HG02798 (cell line): ENCODE data around the gene MTOR.
A peak's percentile ranks its signal among the peaks of the same experiment; 100 is the strongest.
"Not testable (repeated sequence)": the region's sequence is repeated elsewhere in the genome, so short reads cannot be mapped to it uniquely, and the experiment has no call there.

Experiments
- ATAC-seq: cut with Tn5 transposase; IDR thresholded peaks from one replicate; pipeline ENCODE4 v1.9.1; 2021; ENCODE audit warnings: mild to moderate bottlenecking; ENCODE audit not compliant: unreplicated experiment, poor library complexity

Gene MTOR

DNA sequence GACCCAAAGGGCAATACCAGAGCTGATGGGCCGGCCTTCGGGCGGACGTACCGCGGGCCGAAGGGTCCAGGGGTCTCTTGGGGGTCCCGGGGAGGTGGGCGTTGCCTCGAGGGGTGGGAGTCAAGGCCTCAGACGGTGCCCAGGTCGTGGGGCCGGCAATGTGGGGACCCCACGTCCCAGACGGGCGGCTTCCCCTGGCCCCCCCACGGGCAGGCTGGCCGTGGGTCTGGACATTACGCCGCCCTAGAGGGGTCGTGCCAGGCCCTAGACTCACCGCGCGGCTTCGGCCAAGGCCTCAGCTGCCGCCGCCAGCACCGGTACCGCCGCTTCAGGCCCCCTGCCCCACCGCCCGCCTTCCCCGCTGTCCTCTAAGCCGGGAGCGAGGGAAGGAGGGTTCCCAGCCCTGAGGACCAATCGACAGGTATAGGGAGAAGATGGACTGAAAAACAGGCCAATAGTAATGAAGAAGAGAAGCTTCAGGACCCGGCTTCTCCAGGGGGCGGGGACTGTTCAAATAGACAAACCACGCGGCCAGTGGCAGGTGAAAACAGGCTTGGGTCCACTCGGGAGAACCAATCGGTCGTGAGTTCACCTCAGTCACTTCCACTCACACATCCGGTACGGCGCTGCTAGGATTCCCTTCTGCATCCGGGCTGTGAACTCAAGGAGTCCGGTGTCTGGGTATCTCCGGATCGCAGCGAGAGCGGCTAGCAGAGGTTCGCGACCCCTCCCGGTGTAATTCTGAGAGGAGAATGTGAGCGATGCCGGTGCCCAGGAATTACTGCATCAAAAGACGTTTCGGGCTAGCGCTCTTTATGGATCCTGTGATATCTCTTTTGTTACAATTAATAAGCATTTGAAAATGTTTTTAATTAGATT is at the start of gene MTOR:
TSS of gene MTOR (minus strand) at position 381 of the 879 bp plus-strand sequence. CDS start 3,142 bp downstream, outside the sequence.
- peak; percentile 98 for ATAC-seq

DNA sequence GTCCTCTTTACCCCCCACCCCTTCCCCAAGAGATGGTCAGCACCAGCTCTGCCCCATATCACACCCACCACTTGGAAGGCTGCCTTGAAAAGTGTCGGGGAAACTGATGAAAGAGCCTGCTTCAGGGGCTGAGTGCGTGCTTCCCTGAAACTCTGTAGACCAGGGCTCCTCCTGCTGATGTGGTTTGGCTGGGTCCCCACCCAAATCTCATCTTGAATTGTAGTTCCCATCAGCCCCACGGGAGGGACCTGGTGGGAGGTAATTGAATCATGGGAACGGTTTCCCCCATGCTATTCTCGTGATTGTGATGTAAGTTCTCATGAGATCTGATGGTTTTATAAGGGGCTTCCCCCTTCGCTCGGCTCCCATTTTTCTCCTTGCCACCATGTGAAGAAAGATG is 47.0 kb upstream of the MTOR start:
- ATAC-seq, result no peak

DNA sequence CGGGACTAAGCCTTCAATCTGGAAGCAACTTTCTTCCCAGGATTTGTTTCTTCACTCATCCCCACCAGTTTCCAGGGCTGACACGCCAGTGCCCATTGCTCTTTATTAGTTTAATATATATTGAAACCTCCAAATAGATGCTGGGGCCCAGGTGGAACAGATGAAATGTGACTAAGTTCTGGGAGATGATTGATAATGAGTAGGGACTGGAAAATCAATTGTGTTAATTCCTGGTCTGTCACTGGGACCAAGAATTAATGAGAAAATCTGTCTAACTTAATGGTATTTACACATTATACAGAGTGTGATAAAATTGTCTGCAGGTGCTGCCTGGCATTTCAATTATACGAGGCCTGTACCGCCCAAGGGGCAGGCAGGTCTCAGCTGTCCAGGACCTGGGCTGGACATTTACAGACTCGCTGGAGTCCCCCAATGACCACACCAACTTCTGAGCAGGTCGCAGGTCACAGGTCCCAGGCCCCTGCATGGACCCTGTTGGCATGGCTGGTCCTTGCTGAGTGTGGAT is 46.4 kb upstream of the MTOR start:
- no peak for ATAC-seq

DNA sequence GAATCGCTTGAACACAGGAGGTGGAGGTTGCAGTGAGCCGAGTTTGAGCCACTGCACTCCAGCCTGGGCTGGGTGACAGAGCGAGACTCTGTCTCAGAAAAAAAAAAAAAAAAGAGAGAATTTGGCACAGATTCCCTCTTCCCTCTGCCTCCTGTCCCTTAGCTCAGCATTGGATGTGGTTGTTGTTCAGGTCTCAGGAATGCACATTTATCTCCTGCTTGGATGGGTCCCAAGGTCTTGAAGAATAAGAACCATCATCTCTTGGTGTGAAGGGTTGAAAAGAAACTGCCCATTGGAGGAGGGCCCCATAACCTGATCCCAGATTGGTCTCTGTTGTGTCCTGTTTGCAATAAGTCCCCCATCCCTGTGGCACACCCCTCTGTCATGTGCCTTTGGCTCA is 45.5 kb upstream of the MTOR start:
- no peak for ATAC-seq

DNA sequence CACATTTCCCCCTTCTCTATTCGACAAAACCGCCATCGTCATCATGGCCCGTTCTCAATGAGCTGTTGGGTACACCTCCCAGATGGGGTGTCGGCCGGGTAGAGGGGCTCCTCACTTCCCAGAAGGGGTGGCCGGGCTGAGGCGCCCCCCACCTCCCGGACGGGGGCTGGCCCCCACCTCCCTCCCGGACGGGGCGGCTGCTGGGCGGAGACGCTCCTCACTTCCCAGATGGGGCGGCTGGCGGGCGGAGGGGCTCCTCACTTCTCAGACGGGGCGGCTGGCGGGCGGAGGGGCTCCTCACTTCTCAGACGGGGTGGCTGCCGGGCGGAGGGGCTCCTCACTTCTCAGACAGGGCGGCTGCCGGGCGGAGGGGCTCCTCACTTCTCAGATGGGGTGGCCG is 43.2 kb upstream of the MTOR start:
- not testable (repeated sequence) for ATAC-seq

DNA sequence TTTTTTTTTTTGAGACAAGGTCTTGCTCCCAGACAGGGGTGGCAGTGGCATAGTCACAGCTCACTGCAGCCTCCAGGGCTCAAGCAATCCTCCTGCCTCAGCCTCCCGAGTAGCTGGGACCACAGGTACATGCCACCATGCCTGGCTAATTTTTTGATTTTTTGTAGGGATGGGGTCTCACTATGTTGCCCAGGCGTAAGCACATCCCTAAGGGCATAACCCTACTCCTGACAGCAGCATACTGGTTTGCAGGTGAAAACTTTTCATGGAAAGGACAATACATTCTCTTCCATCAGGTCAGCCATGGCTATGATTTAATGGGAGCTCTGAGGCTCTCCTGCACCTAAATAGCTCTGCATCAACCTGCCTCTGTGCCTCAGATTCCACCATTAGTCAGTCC is 40.0 kb upstream of the MTOR start:
- ATAC-seq, result no peak

DNA sequence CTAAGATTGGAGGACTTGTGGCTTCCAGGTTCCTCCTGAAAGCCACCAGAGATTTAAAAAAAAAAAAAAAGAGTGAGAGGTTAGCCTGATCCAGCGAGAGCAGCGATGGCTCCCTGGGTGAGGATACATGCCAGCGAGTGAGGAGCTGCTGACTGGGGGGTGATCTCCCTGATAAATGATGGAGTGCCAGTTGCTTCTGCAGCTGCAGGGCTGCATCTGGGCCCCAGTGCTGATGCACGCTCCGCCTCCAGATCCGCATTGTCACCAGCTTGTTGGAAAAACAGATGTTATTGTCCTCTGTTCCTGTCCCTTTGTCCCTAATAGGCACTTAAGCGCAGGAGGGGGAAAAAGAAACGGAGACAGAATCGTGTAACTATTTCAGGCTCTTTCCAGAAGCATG is 39.2 kb upstream of the MTOR start:
- no peak for ATAC-seq

DNA sequence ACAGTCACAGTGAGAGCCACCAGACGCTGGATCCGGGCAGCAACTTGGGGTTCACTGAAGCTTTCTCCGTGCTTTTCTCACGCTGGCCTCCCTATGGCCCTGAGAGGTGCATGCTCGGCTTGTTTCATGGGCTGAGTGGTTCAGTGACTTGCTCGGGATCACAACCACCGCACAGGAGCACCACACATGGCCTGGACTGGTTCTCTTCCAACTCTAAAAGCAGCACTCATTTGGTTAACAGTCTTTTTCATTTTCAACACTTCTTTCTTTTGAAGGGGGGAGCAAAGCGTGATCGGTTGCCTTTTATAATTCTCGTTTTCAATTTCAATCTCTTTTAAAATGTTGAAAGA is 36.8 kb upstream of the MTOR start:
- ATAC-seq, result no peak

DNA sequence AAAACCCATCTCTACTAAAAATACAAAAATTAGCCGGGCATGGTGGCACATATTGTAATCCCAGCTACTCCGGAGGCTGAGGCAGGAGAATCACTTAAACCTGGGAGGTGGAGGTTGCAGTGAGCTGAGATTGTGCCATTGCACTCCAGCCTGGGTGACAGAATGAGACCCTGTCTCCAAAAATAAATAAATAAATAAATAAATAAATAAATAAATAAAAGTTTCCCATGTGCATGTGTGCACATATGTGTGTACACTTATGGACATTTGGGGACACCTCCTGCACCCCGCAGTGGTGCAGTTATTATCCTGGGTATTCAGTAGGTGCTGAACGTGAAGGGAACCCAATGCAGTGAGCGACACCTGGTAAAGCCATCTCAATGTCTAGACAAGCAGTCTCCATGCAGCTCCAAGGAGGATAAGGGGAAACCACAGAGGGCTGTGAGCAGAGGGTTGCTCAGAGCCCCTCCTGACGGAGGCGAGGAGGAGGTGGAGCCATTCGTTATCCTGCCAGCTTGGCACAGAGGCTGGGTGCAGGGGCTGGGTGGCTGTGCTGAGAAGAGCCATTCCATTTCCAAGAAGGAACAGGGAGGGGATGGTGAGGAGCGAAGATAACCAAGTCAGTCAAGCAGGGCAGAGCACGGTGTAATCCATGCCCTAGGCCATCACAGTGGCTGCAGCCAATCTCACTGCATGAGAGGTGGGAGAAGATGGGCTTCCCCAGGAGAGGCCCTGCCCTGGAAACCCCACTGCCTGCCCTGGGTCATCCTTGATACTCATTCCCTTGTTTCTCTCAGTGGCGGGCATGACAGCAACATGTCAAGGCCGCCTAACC is 36.3 kb upstream of the MTOR start:
- ATAC-seq, result no peak

DNA sequence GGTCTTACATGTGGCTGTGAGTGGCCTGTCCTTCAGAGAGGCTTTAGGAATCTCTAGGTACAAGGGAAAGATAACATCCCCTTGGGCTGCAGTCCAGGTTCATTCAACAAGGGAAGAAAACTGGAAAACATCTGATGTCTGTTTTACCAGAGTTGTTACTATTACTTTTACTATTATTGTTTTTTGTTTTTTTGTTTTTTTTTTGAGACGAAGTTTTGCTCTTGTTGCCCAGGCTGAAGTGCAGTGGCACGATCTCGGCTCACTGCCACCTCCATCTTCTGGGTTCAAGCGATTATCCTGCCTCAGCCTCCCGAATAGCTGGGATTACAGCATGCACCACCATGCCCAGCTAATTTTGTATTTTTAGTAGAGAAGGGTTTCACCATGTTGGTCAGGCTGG is 35.4 kb upstream of the MTOR start:
- not testable (repeated sequence) for ATAC-seq

DNA sequence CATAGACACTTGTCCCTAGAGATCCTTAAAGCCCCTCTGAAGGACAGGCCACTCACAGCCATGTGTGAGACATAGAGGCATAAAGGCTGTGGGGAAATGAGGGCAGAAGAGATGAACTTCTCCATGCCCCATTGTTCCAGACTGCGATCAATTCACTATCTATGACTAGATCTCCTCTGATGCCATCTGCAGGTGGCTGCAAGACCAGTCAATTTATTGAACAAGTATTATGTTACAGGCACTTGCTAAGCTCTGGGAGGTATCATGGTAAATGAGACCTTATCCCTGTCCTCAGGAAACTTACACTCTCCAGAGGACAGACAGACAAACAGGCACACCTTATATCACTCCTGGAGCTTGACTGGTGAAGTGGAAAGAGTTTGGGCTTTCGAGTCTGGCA is 33.6 kb upstream of the MTOR start:
- ATAC-seq, result no peak

DNA sequence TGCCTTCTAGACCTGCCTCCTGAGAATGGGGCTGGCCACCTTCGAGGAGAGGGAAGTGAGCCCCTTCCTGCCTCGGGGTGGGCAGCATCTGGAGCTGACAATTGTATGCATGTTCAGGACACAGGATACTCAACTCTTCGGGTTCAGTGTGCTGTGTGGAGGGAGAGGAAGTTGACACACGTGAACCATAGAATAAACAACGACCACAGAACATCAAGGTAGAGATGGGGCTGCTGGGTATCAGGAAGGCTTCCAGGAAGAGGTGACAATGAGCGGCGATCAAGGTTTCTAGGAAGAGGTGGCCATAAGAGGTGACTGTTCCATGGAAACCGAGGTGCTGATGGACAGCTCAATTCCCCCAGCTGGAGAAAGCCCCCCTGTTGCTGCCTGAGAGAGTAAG is 32.6 kb upstream of the MTOR start:
- no peak for ATAC-seq

DNA sequence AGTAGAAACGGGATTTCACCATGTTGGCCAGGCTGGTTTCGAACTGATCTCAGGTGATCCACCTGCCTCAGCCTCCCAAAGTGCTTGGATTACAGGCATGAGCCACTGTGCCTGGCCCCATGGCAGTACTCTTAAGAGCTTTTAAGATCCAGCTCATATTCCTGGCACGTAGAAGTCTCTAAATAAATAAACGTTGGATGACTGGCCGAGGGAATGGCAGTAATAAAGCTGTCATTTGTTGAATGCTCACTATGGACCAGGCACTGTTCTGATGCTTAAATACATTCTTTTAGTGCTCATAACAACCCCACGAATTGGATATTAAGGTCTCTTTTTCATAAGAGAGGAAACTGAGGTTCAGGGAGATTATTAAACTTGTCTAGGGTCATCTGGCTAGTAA is 31.5 kb upstream of the MTOR start:
- no peak for ATAC-seq

DNA sequence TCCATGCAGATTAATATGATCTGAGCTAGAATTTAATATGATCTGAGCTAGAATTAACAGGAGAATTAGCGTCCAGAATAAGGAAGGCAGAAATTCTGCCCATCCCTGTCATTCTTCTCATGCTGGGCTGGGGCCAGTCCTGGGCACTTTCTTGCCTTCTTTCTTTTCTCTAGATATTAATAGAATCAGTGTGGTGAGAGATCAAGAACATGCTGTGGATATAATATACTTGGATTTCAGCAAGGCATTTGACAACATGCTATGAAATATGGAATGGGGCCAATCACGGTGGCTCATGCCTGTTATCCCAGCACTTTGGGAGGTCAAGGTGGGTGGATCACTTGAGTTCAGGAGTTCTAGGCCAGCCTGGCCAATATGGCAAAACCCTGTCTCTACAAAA is 28.7 kb upstream of the MTOR start:
- ATAC-seq, result no peak

DNA sequence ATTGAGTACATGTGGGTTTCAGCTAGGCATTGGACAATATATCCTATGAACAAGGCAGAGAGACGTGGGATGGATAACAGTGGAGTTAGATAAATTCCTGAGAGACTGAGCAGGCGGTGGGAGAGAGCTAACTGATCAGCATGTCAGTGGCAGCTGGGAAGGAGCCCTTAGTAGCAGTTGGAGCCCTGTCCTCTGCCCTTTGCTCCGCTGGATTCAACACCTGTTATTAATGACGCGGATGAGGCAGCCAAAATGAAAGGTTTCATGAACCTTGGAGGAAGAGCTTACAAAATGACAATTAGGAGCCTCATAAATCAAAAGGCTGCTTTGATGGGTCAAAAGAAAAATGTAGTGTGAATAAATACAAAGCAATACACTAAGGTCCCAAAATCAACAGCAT is 26.7 kb upstream of the MTOR start:
- ATAC-seq, result no peak

DNA sequence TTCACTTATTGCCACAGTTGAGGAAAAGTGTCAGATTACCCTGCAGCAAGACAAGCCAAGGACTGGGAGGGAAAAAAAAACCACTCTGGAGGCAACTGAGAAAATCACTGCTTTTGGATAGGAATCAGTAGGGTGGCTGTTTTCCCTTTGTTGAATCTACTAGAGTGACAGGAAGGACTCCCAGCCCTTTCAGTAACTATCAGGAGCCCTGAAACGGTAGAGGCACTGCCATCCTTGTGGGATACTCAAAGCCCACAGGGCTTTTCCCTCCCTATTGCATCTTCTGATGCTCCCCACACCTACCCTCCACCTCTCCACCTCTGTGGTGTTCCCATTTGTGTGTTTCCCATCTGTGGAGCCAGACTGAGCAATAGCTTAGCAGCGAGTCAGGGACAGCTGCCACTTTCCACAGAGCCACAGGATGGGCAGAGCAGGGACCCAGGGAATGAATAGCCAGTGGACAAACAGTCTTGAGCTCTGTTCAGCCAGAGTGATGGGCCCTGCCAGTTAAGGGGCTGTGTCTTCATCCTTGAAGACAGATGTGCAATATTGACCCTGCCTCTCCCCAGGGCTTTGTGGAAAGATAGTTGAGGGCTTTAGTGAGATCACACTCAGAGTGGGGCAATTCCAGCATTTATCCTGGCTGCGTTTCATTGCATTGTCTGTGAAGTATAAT is 24.5 kb upstream of the MTOR start:
- ATAC-seq, result no peak

DNA sequence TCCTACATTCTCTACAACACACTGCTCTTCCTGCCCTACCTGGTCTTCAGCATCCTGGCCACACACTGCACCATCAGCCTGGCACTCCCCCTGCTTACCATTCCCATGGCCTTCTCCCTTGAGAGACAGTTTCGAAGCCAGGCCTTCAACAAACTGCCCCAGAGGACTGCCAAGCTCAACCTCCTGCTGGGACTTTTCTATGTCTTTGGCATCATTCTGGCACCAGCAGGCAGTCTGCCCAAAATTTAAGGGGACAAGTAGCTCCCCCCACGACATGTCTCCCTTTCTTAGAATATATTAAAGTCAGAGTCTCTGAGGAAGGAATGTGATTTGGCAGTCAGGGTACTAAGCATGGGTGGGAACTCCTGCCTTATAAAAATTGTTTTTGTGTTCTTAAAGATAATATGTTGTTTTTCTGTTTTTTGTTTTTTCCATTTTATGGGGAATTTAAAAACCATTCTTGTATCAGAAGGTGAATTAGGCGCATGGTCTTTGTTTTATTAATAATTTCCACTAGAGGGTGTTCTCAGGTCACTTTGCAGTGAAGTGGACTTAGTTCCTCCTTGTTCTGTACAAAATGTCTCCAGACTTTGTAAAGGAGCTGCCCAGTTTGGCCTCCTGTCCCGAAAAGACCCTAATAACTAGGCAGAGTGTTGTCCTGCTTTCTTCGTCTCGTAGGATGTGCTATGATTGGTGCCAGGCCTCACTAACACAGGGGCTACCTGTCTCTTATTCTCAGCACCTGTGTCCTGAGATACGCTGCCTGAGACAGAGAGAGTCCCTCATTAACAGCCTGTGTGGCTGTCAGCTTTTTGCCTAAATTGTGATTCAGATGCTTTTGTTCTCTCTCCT is 23.8 kb upstream of the MTOR start:
- no peak for ATAC-seq

DNA sequence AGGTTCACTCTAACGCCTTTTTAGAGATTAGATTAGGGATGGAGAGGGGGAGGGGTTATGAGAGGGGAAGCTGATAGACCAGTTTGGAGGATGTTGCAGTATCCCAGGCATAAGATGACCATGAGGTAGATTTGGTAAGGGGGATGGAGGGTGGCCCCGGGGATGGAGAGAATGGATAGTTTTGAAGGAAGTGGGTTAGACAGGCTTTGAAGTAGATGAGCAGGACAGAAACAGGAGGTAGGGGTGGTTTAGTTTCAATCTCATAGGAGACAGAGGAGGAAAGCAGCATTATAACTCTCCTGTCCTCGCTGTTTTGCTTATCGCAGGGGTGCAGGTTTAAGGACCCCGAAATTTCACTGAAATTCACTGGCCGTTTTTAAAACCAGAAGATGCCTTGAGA is 22.4 kb upstream of the MTOR start:
- ATAC-seq, result no peak

DNA sequence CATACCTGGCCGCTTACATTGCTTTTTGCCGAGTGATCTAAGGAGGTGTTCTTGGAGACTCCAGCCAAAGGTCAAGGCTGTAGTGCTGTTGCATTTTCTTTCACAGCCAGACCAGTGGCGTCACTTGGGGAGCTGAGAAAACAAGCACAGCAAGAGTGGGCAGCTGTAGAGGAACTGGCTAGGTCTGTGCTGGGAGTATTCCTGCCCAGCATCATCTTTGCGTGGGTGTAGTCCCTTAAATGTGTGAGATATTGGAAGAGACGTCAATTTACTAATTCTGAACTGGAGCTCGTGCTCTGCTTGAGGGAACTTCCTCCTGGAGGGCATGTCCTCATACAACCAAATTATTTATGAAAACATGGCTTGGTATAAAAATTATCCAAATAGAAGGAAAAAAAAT is 20.8 kb upstream of the MTOR start:
- no peak for ATAC-seq
